Panc1 (cell line): ENCODE results near the gene FIBIN. TPM values are rescaled to one million over a fixed set of nuclear protein-coding genes. Genes with fewer than 3 reads are reported as not detected.

ENCODE experiments used
- ATAC-seq: fragments of 200-7000 bp; cut with Tn5 transposase; 2 replicates; pipeline ENCODE4 v1.9.1; 2020; ENCODE audit warnings: mild to moderate bottlenecking, moderate library complexity
- BruUV-seq: library from RNA; stranded (reverse); fragments of 400-500 nt; replicated peaks from 2 replicates; lab custom pipeline; 2021; lab: Mats Ljungman, UMichigan
- CTCF ChIA-PET: fragments of 300-600 bp; sonication (Branson Sonifier 250); formaldehyde crosslinking; loops from one replicate; lab custom pipeline; 2022; ENCODE audit warnings: antibody characterized with exemption; lab: Charles Lee
- POLR2A ChIA-PET: fragments of 300-600 bp; sonication (Branson Sonifier 250); formaldehyde crosslinking; loops from one replicate; lab custom pipeline; 2022; ENCODE audit warnings: antibody characterized with exemption; lab: Charles Lee
- DNase-seq: peaks from one replicate; pipeline ENCODE4 v3.0.0-alpha.2; 2010; ENCODE audit warnings: low read depth, low spot score
- H3K27ac ChIP-seq: 2 replicates; pipeline ENCODE4 v1.5.1; 2011; ENCODE audit warnings: mild to moderate bottlenecking, low read length, inconsistent platforms
- H3K27me3 ChIP-seq: fragments of 200-500 bp; sonication (Bioruptor generic); 2 replicates; pipeline ENCODE4 v1.6.0; 2014; ENCODE audit warnings: low read length, inconsistent platforms; ENCODE audit not compliant: control insufficient read depth, insufficient read depth
- H3K36me3 ChIP-seq: fragments of 200-500 bp; sonication (Bioruptor generic); 2 replicates; pipeline ENCODE4 v1.5.1; 2014; ENCODE audit warnings: inconsistent platforms, mild to moderate bottlenecking, low read length, moderate library complexity; ENCODE audit not compliant: control insufficient read depth, insufficient read depth
- H3K4me1 ChIP-seq: 2 replicates; pipeline ENCODE4 v1.5.1; 2011; ENCODE audit warnings: inconsistent platforms, mild to moderate bottlenecking, low read length, moderate library complexity; ENCODE audit not compliant: control insufficient read depth, insufficient read depth
- H3K4me3 ChIP-seq, 2 experiments: 2 replicates each; pipeline ENCODE4 v1.5.1; 2011 to 2012; ENCODE audit warnings: low read depth in 2 of 2, low read length in 2 of 2, mild to moderate bottlenecking in 2 of 2, inconsistent platforms in 1 of 2, moderate library complexity in 1 of 2
- H3K9me3 ChIP-seq: fragments of 200-500 bp; sonication (Bioruptor generic); 2 replicates; pipeline ENCODE4 v1.5.1; 2014; ENCODE audit warnings: low read depth, mild to moderate bottlenecking, inconsistent platforms, low read length, moderate library complexity; ENCODE audit not compliant: control insufficient read depth, insufficient read depth
- POLR2AphosphoS5 ChIP-seq: IDR thresholded peaks from 2 replicates; pipeline ENCODE4 v1.6.1; 2012; ENCODE audit warnings: mild to moderate bottlenecking, low read depth, low read length, moderate library complexity
- SIN3A ChIP-seq: IDR thresholded peaks from 2 replicates; pipeline ENCODE4 v1.6.1; 2012; ENCODE audit warnings: low read depth, mild to moderate bottlenecking, low read length, moderate library complexity, borderline replicate concordance; ENCODE audit not compliant: insufficient read depth
- TCF7L2 ChIP-seq: IDR thresholded peaks from 2 replicates; pipeline ENCODE4 v1.6.1; 2011; ENCODE audit warnings: mild to moderate bottlenecking, low read depth, low read length, inconsistent platforms
- in situ Hi-C: cut with HindIII; loops from 2 replicates; pipeline ENCODE4 v1.10.0; 2016; ENCODE audit warnings: low sequenced_read_pairs, low pct_unique_long_range_greater_than_20kb
- intact Hi-C: fragments of 100-400 bp; cut with micrococcal nuclease; formaldehyde crosslinking; loops from one replicate; pipeline ENCODE4 v1.10.0; 2022; ENCODE audit not compliant: unreplicated experiment
- total RNA-seq: library from RNA; stranded (reverse); gene quantifications from one replicate; pipeline ENCODE4 v1.2.1, GENCODE V29; 2021; ENCODE audit not compliant: unreplicated experiment
- TF ChIP-seq, protein P1 (sequence below), 2 experiments: IDR thresholded peaks; 2 replicates each; pipeline ENCODE4 v1.6.1; 2011 to 2012; ENCODE audit warnings: low read depth in 2 of 2, control low read depth in 1 of 2, low read length in 1 of 2, mild to moderate bottlenecking in 1 of 2, moderate library complexity in 1 of 2; ENCODE audit not compliant: insufficient read depth in 1 of 2
- TF ChIP-seq, protein P2 (sequence below): fragments of 450-650 bp; IDR thresholded peaks from 2 replicates; pipeline ENCODE4 v1.5.1; 2017; ENCODE audit warnings: mild to moderate bottlenecking

Gene FIBIN
- total RNA-seq, 1 experiment from 2014 or later, result not detected

DNA sequence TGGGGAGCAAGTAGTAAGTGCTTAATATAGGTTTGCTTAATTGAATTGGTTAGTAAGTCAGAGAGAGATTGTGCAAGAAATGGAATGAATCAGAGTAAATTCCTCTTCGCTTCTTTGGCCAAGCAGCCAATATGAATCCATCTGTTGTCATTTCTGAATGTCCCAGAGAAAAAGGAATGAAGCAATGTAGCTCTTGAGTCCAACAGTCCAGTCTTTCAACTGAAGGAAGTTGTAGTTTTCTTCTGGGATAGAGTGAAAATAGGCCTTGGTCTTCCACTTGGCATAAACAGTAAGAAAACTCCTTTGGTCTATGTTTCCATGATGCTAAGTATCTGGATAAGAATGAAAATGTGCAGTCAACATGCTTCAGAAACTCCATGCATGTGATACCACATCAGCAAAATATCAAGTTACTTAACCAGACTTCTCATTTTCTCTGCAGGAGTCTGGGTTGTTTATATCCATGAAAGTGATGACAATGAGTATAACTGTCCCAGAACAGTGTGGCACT is 1.8 kb upstream of the FIBIN start:
- H3K36me3 ChIP-seq, result no peaks in the 10 kb centered on the region; the same call in 1 of the 2 replicates
- no peak overlapping the region for H3K27ac ChIP-seq
- H3K4me1 ChIP-seq, result no peaks in the 10 kb centered on the region
- no peak for DNase-seq
- ATAC-seq, result no peak
- no TSS peak for BruUV-seq
- no peaks in the 10 kb centered on the region for H3K9me3 ChIP-seq
- no peak for TF ChIP-seq POLR2AphosphoS5
- TF ChIP-seq, protein P1, sequence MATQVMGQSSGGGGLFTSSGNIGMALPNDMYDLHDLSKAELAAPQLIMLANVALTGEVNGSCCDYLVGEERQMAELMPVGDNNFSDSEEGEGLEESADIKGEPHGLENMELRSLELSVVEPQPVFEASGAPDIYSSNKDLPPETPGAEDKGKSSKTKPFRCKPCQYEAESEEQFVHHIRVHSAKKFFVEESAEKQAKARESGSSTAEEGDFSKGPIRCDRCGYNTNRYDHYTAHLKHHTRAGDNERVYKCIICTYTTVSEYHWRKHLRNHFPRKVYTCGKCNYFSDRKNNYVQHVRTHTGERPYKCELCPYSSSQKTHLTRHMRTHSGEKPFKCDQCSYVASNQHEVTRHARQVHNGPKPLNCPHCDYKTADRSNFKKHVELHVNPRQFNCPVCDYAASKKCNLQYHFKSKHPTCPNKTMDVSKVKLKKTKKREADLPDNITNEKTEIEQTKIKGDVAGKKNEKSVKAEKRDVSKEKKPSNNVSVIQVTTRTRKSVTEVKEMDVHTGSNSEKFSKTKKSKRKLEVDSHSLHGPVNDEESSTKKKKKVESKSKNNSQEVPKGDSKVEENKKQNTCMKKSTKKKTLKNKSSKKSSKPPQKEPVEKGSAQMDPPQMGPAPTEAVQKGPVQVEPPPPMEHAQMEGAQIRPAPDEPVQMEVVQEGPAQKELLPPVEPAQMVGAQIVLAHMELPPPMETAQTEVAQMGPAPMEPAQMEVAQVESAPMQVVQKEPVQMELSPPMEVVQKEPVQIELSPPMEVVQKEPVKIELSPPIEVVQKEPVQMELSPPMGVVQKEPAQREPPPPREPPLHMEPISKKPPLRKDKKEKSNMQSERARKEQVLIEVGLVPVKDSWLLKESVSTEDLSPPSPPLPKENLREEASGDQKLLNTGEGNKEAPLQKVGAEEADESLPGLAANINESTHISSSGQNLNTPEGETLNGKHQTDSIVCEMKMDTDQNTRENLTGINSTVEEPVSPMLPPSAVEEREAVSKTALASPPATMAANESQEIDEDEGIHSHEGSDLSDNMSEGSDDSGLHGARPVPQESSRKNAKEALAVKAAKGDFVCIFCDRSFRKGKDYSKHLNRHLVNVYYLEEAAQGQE (IDR thresholded peaks at IDR 0.05; ENCODE audit: insufficient read depth in 1 of 2, low read depth in 2 of 2, low read length in 1 of 2), result no peak
- ChIA-PET CTCF (no interaction called here), POLR2A (no interaction called here)
- intact Hi-C loops (no loop called here), in situ Hi-C loops (no loop called here)
- H3K4me3 ChIP-seq, result no peak overlapping the region
- H3K27me3 ChIP-seq, result peaks cover 5% of the 10 kb centered on the region

DNA sequence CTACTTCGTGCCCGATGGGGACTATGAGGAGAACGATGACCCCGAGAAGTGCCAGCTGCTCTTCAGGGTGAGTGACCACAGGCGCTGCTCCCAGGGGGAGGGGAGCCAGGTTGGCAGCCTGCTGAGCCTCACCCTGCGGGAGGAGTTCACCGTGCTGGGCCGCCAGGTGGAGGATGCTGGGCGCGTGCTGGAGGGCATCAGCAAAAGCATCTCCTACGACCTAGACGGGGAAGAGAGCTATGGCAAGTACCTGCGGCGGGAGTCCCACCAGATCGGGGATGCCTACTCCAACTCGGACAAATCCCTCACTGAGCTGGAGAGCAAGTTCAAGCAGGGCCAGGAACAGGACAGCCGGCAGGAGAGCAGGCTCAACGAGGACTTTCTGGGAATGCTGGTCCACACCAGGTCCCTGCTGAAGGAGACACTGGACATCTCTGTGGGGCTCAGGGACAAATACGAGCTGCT is 751 bp downstream of the FIBIN start:
- intact Hi-C loops (no loop called here), in situ Hi-C loops (no loop called here)
- H3K4me1 ChIP-seq, result no peaks in the 10 kb centered on the region
- TF ChIP-seq TCF7L2, result no peak
- TF ChIP-seq, protein P1 (IDR thresholded peaks at IDR 0.05; ENCODE audit: insufficient read depth in 1 of 2, low read depth in 2 of 2, low read length in 1 of 2), result no peak
- no peak for TF ChIP-seq POLR2AphosphoS5
- TF ChIP-seq, protein P2, sequence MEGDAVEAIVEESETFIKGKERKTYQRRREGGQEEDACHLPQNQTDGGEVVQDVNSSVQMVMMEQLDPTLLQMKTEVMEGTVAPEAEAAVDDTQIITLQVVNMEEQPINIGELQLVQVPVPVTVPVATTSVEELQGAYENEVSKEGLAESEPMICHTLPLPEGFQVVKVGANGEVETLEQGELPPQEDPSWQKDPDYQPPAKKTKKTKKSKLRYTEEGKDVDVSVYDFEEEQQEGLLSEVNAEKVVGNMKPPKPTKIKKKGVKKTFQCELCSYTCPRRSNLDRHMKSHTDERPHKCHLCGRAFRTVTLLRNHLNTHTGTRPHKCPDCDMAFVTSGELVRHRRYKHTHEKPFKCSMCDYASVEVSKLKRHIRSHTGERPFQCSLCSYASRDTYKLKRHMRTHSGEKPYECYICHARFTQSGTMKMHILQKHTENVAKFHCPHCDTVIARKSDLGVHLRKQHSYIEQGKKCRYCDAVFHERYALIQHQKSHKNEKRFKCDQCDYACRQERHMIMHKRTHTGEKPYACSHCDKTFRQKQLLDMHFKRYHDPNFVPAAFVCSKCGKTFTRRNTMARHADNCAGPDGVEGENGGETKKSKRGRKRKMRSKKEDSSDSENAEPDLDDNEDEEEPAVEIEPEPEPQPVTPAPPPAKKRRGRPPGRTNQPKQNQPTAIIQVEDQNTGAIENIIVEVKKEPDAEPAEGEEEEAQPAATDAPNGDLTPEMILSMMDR, result no peak
- no peak for TF ChIP-seq SIN3A
- DNase-seq (no peak), ATAC-seq (no peak)
- ChIA-PET POLR2A (no interaction called here), CTCF (no interaction called here)
- H3K36me3 ChIP-seq, result no peaks in the 10 kb centered on the region; the same call in 1 of the 2 replicates
- H3K4me3 ChIP-seq, result no peak overlapping the region
- no TSS peak for BruUV-seq
- H3K9me3 ChIP-seq, result no peaks in the 10 kb centered on the region
- H3K27me3 ChIP-seq, result peaks cover 5% of the 10 kb centered on the region
- H3K27ac ChIP-seq, result no peak overlapping the region
